Endothelial cell of umbilical vein (primary cell): Measurements from ENCODE around the gene DLEC1. TPM values are rescaled to one million over a fixed set of nuclear protein-coding genes. Genes with fewer than 3 reads are reported as not detected.

Experiments used
- BruUV-seq: library from RNA; stranded (reverse); fragments of 400-500 nt; replicated peaks from 2 replicates; lab custom pipeline; 2021; lab: Mats Ljungman, UMichigan
- CTCF ChIA-PET: fragments of 300-600, 350-600 bp; sonication (Branson Sonifier 250); formaldehyde crosslinking; loops from one replicate; lab custom pipeline; 2021; ENCODE audit warnings: antibody characterized with exemption, inconsistent platforms; lab: Charles Lee
- POLR2A ChIA-PET: fragments of 300-600, 350-600 bp; sonication (Branson Sonifier 250); formaldehyde crosslinking; loops from one replicate; lab custom pipeline; 2021; ENCODE audit warnings: antibody characterized with exemption, inconsistent platforms; lab: Charles Lee
- DNase-seq: peaks from one replicate; pipeline ENCODE4 v3.0.0-alpha.2; 2011; ENCODE audit warnings: low read depth, low spot score
- FAIRE-seq: peaks from 2 replicates; lab custom pipeline; 2011; peaks lifted over from hg19 to GRCh38; lab: Jason Lieb, UNC
- H2AFZ ChIP-seq: 2 replicates; pipeline ENCODE4 v1.6.0; 2012; ENCODE audit warnings: low read depth, low read length, control low read depth, inconsistent platforms
- H3K27ac ChIP-seq: 2 replicates; pipeline ENCODE4 v1.5.1; 2011; ENCODE audit warnings: low read depth, mild to moderate bottlenecking, control low read depth, low read length, moderate library complexity; ENCODE audit not compliant: insufficient read depth
- H3K27me3 ChIP-seq, 2 experiments: 2 replicates each; pipeline versions ENCODE4 v1.6.0 to v1.6.1; 2011; ENCODE audit warnings: low read length in 2 of 2, mixed read lengths in 1 of 2; ENCODE audit not compliant: control insufficient read depth in 2 of 2, insufficient read depth in 2 of 2
- H3K36me3 ChIP-seq, 2 experiments: 2 replicates in 1 of 2; 3 replicates in 1 of 2; pipeline ENCODE4 v1.5.1; 2011; ENCODE audit warnings: low read length in 2 of 2, mild to moderate bottlenecking in 1 of 2, moderate library complexity in 1 of 2; ENCODE audit not compliant: control insufficient read depth in 2 of 2, insufficient read depth in 2 of 2; ENCODE audit errors: extremely low read depth in 1 of 2
- H3K4me1 ChIP-seq: 3 replicates; pipeline ENCODE4 v1.5.1; 2011; ENCODE audit warnings: mild to moderate bottlenecking, low read length; ENCODE audit not compliant: control insufficient read depth, insufficient read depth; ENCODE audit errors: extremely low read depth
- H3K4me2 ChIP-seq: 2 replicates; pipeline ENCODE4 v1.6.1; 2011; ENCODE audit warnings: low read length, control low read depth, mixed read lengths; ENCODE audit not compliant: insufficient read depth
- H3K4me3 ChIP-seq, 3 experiments: fragments of 200-600 bp in 1 of 3; sonication (generic), shearing (Covaris generic) in 1 of 3; replicated peaks in 1 of 3; 2 replicates each; pipeline ENCODE4 v1.5.1; 2011 to 2016; ENCODE audit warnings: control low read depth in 3 of 3, low read length in 3 of 3, mild to moderate bottlenecking in 2 of 3, inconsistent platforms in 1 of 3, low read depth in 1 of 3, moderate library complexity in 1 of 3; ENCODE audit not compliant: insufficient read depth in 1 of 3
- H3K79me2 ChIP-seq: 2 replicates; pipeline ENCODE4 v1.6.0; 2012; ENCODE audit warnings: low read length, inconsistent platforms; ENCODE audit not compliant: control insufficient read depth, insufficient read depth
- H3K9ac ChIP-seq: replicated peaks from 2 replicates; pipeline ENCODE3; 2011; ENCODE audit warnings: low read length, control low read depth; ENCODE audit not compliant: insufficient read depth; ENCODE audit errors: extremely low read depth
- H3K9me1 ChIP-seq: replicated peaks from 3 replicates; pipeline ENCODE4 v1.6.0; 2011; ENCODE audit warnings: mild to moderate bottlenecking, low read length; ENCODE audit not compliant: control insufficient read depth, insufficient read depth; ENCODE audit errors: extremely low read depth
- H3K9me3 ChIP-seq: replicated peaks from 2 replicates; pipeline ENCODE4 v1.5.1; 2012; ENCODE audit warnings: low read length, inconsistent platforms; ENCODE audit not compliant: control insufficient read depth, insufficient read depth
- H4K20me1 ChIP-seq: replicated peaks from 2 replicates; pipeline ENCODE3; 2011; ENCODE audit warnings: mild to moderate bottlenecking, low read length; ENCODE audit not compliant: control insufficient read depth, insufficient read depth; ENCODE audit errors: extremely low read depth
- EZH2 ChIP-seq: IDR thresholded peaks from 2 replicates; pipeline ENCODE4 v1.6.1; 2012; ENCODE audit warnings: borderline replicate concordance, low read depth, mild to moderate bottlenecking, moderate library complexity, low read length, inconsistent platforms; ENCODE audit not compliant: severe bottlenecking
- FOS ChIP-seq: IDR thresholded peaks from 2 replicates; pipeline ENCODE4 v1.6.1; 2011; ENCODE audit warnings: mild to moderate bottlenecking, low read length, moderate library complexity, borderline replicate concordance; ENCODE audit not compliant: insufficient read depth
- POLR2A ChIP-seq: IDR thresholded peaks from 2 replicates; pipeline ENCODE4 v1.6.1; 2012; ENCODE audit warnings: low read depth, mild to moderate bottlenecking, control low read depth, low read length
- POLR2AphosphoS5 ChIP-seq: IDR thresholded peaks from 2 replicates; pipeline ENCODE4 v1.6.1; 2012; ENCODE audit warnings: low read depth, mild to moderate bottlenecking, control low read depth, low read length, moderate library complexity; ENCODE audit not compliant: insufficient read depth
- dilution Hi-C: fragments of 300-500 bp; cut with MboI; formaldehyde crosslinking; loops from one replicate; pipeline ENCODE4 v1.15.0; 2019; ENCODE audit warnings: low sequenced_read_pairs; ENCODE audit not compliant: extremely low pct_ligation_motif_present
- intact Hi-C: fragments of 100-400 bp; cut with micrococcal nuclease; formaldehyde crosslinking; loops from one replicate; pipeline ENCODE4 v1.10.0; 2022
- polyA plus RNA-seq, 4 experiments: library from polyadenylated mRNA; depleted of rRNA in 3 of 4; stranded (reverse) in 3 of 4; unstranded in 1 of 4; fragments of >200 nt; gene quantifications; 2 replicates each; pipeline versions ENCODE4 v1.2.1 to v1.2.3, GENCODE V29; 2011 to 2012; ENCODE audit warnings: missing spikeins in 1 of 4
- total RNA-seq: library from RNA; stranded (reverse); gene quantifications from 2 replicates; pipeline ENCODE4 v1.2.3, GENCODE V29; 2021

DLEC1 gene
- total and polyA plus RNA-seq, 2 donors (not counting 3 experiments of a cell fraction or from before 2014, with no cell fraction given) = not detected

- H4K20me1 ChIP-seq = no peaks in the 10 kb centered on the region
- H3K9me1 ChIP-seq = no peaks in the 10 kb centered on the region
- H3K4me1 ChIP-seq = peaks cover 24% of the 10 kb centered on the region
- dilution Hi-C loops (no loop called here), intact Hi-C loops (loop anchor here (1.0 to 10.0 kb wide), 10 partner anchors 28 to 518 kb away; partner anchors contain the start of genes EXOG, OXSR1 and XYLB)
- ChIA-PET POLR2A (interaction anchor here (0.7 to 2.6 kb wide), 3 partner anchors 11 to 43 kb away, joined by 3 to 22 read pairs (median 4); partner anchors contain the start of gene OXSR1), CTCF (interaction anchor here (0.8 to 4.5 kb wide), 11 partner anchors 14 to 359 kb away, joined by 3 to 43 read pairs (median 5); partner anchors contain the start of genes ACVR2B, EXOG, OXSR1 and XYLB)
- no TSS peak for BruUV-seq
- no peaks in the 10 kb centered on the region for H3K9me3 ChIP-seq
- TF ChIP-seq POLR2AphosphoS5 (peak; percentile 57), FOS (no peak), EZH2 (no peak), POLR2A (peak; percentile 90)
- peaks cover 0 to 20% of the 10 kb centered on the region in 2 experiments for H3K36me3 ChIP-seq
- FAIRE-seq (peak; percentile 99), DNase-seq (peak; percentile 99)
- peak within 1 kb of the TSS; percentile 45 for H3K27ac ChIP-seq
- H3K4me3 ChIP-seq = peak within 1 kb of the TSS; percentile 27 to 71 (median 67)
- no peaks in the 10 kb centered on the region for H3K27me3 ChIP-seq
- peaks cover 11% of the 10 kb centered on the region for H3K79me2 ChIP-seq
- peak within 1 kb of the TSS; percentile 98 for H2AFZ ChIP-seq
- peak within 1 kb of the TSS; percentile 75 for H3K4me2 ChIP-seq
- peak within 1 kb of the TSS; percentile 62 for H3K9ac ChIP-seq
These were observed 98.0 kb downstream of the DLEC1 start, which contains the start of gene ACAA1 for GRCh38 chr3:38136777-38137614. ACAA1 (minus strand) TSS chr3:38137127; CDS start chr3:38137035, 92 bp downstream.
